Heart left ventricle (tissue), 16 donors: ENCODE results near the gene MARK3. TPM values are rescaled to one million over a fixed set of nuclear protein-coding genes. Genes with fewer than 3 reads are reported as not detected.

ENCODE experiments used
- ATAC-seq, 4 donors: fragments of 200-7000 bp; cut with Tn5 transposase; one replicate each; pipeline ENCODE4 v1.9.1; 2020 to 2022; ENCODE audit warnings: moderate library complexity in 4 of 4, mild to moderate bottlenecking in 3 of 4, moderate number of reproducible peaks in 1 of 4
- DNase-seq, 5 donors: peaks; one replicate each; pipeline ENCODE4 v3.0.0-alpha.2; 2020
- H3K27ac ChIP-seq, 12 donors: fragments of 200-600 bp; sonication (generic) in 4 of 12; one replicate each; pipeline versions ENCODE4 v1.5.0 to v1.8.0; 2016 to 2022; ENCODE audit warnings: mild to moderate bottlenecking in 2 of 12
- H3K27me3 ChIP-seq, 9 donors: fragments of 200-600 bp; sonication (generic) in 2 of 9; one replicate each; pipeline versions ENCODE4 v1.5.1 to v1.8.0; 2016 to 2022; ENCODE audit warnings: mild to moderate bottlenecking in 3 of 9
- H3K36me3 ChIP-seq, 9 donors: fragments of 200-600 bp; sonication (generic) in 2 of 9; one replicate each; pipeline versions ENCODE4 v1.5.0 to v1.8.0; 2018 to 2022; ENCODE audit warnings: mild to moderate bottlenecking in 2 of 9
- H3K4me1 ChIP-seq, 12 donors: fragments of 200-600 bp; sonication (generic) in 4 of 12; one replicate each; pipeline versions ENCODE4 v1.5.0 to v1.8.0; 2016 to 2022; ENCODE audit warnings: mild to moderate bottlenecking in 3 of 12
- H3K4me3 ChIP-seq, 12 donors: fragments of 200-600 bp; sonication (generic) in 4 of 12; one replicate each; pipeline versions ENCODE4 v1.5.0 to v1.8.0; 2017 to 2022; ENCODE audit warnings: mild to moderate bottlenecking in 9 of 12, moderate library complexity in 4 of 12
- H3K9me3 ChIP-seq, 12 donors: fragments of 200-600 bp; sonication (generic) in 4 of 12; one replicate each; pipeline versions ENCODE4 v1.5.0 to v1.8.0; 2016 to 2022; ENCODE audit warnings: mild to moderate bottlenecking in 1 of 12
- CTCF ChIP-seq, 12 donors: fragments of 200-600 bp; sonication (generic) in 4 of 12; IDR thresholded peaks; one replicate each; pipeline versions ENCODE4 v1.5.0 to v1.8.0; 2018 to 2022; ENCODE audit warnings: antibody characterized with exemption in 12 of 12, mild to moderate bottlenecking in 5 of 12
- POLR2A ChIP-seq, 2 donors: fragments of 450-650 bp; IDR thresholded peaks; one replicate each; pipeline ENCODE4 v1.6.1; 2017; ENCODE audit warnings: antibody characterized with exemption in 2 of 2, mild to moderate bottlenecking in 2 of 2, moderate library complexity in 2 of 2
- WGBS, 4 donors: extraction: QIAGEN DNeasy Blood & Tissue Kit in 2 of 4; methylation state at CpG; one replicate each; pipeline versions ENCODE4 v1.1.5 to v1.1.7; 2013 to 2018; 5-methylcytosine and 5-hydroxymethylcytosine counted together
- intact Hi-C, 10 donors: fragments of 100-400 bp; cut with DNase I; formaldehyde crosslinking; loops; one replicate each; pipeline versions ENCODE4 v1.11.1 to v1.14.2; 2022
- long read RNA-seq, 3 donors: library from polyadenylated mRNA; unstranded; transcript quantifications; one replicate each; pipeline ENCODE4 v2.0.0, GENCODE V29; 2020 to 2021
- polyA plus RNA-seq, 2 donors: library from polyadenylated mRNA; stranded (reverse); fragments of 200-250 nt; gene quantifications; one replicate each; pipeline ENCODE4 v1.2.3, GENCODE V29; 2013
- total RNA-seq, 9 donors: library from RNA; depleted of rRNA in 2 of 9; stranded (reverse); fragments of >200 nt in 2 of 9; fragmentation: NEBNext Ultra II Directional in 3 of 9; extraction: Animal tissue kit (Norgen Biotek cat#: 25700) in 3 of 9; gene quantifications; one replicate each; pipeline versions ENCODE4 v1.1.0 to v1.2.4, GENCODE V29; 2016 to 2023
- donor health status: ischemic (EF 13 %, LVEDD 7.1; RV severe dilation, severe dysfunction).
- donor health status: healthy with polysubstance abuse.
- donor health status: DM: no; HTN: yes; CAD: no.
- donor health status: DM: no; HTN: no; CAD: no.
- donor health status: ischemic (EF 25% LVEDD 6.9; RV normal size, moderate dysfunction).
- donor health status: ischemic (EF 25% LVEDD 5.7; RV mildly dilated, moderate dysfunction).
- donor health status: healthy.
- donor health status: DM: yes; HTN: yes; CAD: no.
- donor health status: ischemic (EF 35%, LVEDD 5.7; RV mildly dilated, moderate dysfunction).
- donor health status: nonischemic (EF 11% LVEDD 7.7; RV severe dilation, severe dysfunction).
- donor health status: DM: yes; HTN: yes; CAD: no.
- donor health status: PGD.
- donor health status: ischemic (EF 29% LVEDD 5.4; RV normal size, mild dysfunction).
- donor health status: nonischemic (EF 23%, LVEDD 6.1; RV moderate dilation, normal function).

Gene MARK3
- total RNA-seq (100 to 1,000 TPM in 5 of 9 donors, 10 to 100 TPM in 4; 54.0 to 156 (median 111) TPM), polyA plus RNA-seq (100 to 1,000 TPM in 1 of 2 donors, 10 to 100 TPM in 1; 76.0 to 119 TPM)
- long read RNA-seq, donor 1, transcript MARK3-205 (18 exons, 3,371 nt), result major isoform, 66 of 202 reads
- long read RNA-seq, donor 1, partial matches to known transcripts, result 90 of 202 reads
- long read RNA-seq, donor 1, other reads (novel, unspliced or antisense), result 40 of 202 reads
- long read RNA-seq, donor 2, partial matches to known transcripts, result 422 of 511 reads
- long read RNA-seq, donor 2, other reads (novel, unspliced or antisense), result 86 of 511 reads
- long read RNA-seq, donor 3, transcript MARK3-205 (18 exons, 3,371 nt), result major isoform, 118 of 299 reads
- long read RNA-seq, donor 3, partial matches to known transcripts, result 107 of 299 reads
- long read RNA-seq, donor 3, other reads (novel, unspliced or antisense), result 69 of 299 reads

GRCh38 chr14:103385152-103385928 is at the start of gene MARK3:
Gene MARK3 (plus strand): TSS chr14:103385415. CDS start chr14:103386030, 615 bp downstream.
- no peaks in the 10 kb centered on the region for H3K27me3 ChIP-seq
- H3K36me3 ChIP-seq, result no peaks in the 10 kb centered on the region
- peak within 1 kb of the TSS; percentile 93 to 100 (median 98) for H3K27ac ChIP-seq
- 0 to 1% (median 1%) methylated on average over 44 to 91 of the region's 91 CpGs for WGBS, 4 donors
- intact Hi-C loops, result loop anchor here in 7 of 10 donors (2.0 to 10.0 kb wide), 4 partner anchors 48 to 53 kb away; partner anchors contain the start of gene EIF5 (in 6 of the 7)
- TF ChIP-seq CTCF (IDR thresholded peaks at IDR 0.05) (peak in 6 of 12 donors; percentile 13 to 41 (median 32)), POLR2A (IDR thresholded peaks at IDR 0.05) (peak in 1 of 2 donors; percentile 86)
- DNase-seq (peak; percentile 98 to 99 (median 98)), ATAC-seq (peak; percentile 98 to 99 (median 98))
- H3K4me3 ChIP-seq, result peak within 1 kb of the TSS; percentile 77 to 99 (median 94)
- H3K4me1 ChIP-seq, result peaks cover 7 to 35% (median 27%) of the 10 kb centered on the region in 12 donors
- H3K9me3 ChIP-seq, result no peaks in the 10 kb centered on the region

- no peak for TF ChIP-seq CTCF (IDR thresholded peaks at IDR 0.05)
- Histone ChIP-seq H3K27me3 (no peaks in the 10 kb centered on the region), H3K4me1 (peaks cover 4 to 48% (median 34%) of the 10 kb centered on the region in 12 donors), H3K36me3 (peaks cover 2 to 60% (median 59%) of the 10 kb centered on the region in 9 donors), H3K9me3 (no peaks in the 10 kb centered on the region), H3K27ac (no peak overlapping the region), H3K4me3 (peak overlapping the region in 6 of 12 donors; percentile 80 to 99 (median 96))
- intact Hi-C loops, result loop anchor here in 4 of 10 donors (5.0 to 10.0 kb wide), 3 partner anchors 46 to 51 kb away; partner anchors contain the start of gene MARK3 (in 3 of the 4)
- WGBS, 4 donors, result 92 to 96% (median 95%) methylated on average over 14 of the region's 14 CpGs
- ATAC-seq (no peak), DNase-seq (no peak)
Measured at GRCh38 chr14:103336191-103336590, 49.0 kb upstream of the MARK3 start.

- intact Hi-C loops, result loop anchor here in 4 of 10 donors (5.0 to 10.0 kb wide), 3 partner anchors 45 to 50 kb away; partner anchors contain the start of gene MARK3 (in 3 of the 4)
- no peaks in the 10 kb centered on the region for H3K27me3 ChIP-seq
- no peak for DNase-seq
- H3K9me3 ChIP-seq, result no peaks in the 10 kb centered on the region
- 77 to 91% (median 84%) methylated on average over 3 of the region's 3 CpGs for WGBS, 4 donors
- H3K27ac ChIP-seq, result no peak overlapping the region
- TF ChIP-seq POLR2A (IDR thresholded peaks at IDR 0.05), result no peak
- no peak for TF ChIP-seq CTCF (IDR thresholded peaks at IDR 0.05)
- ATAC-seq, result no peak
- no peak overlapping the region for H3K4me3 ChIP-seq
- peaks cover 4 to 41% (median 26%) of the 10 kb centered on the region in 12 donors for H3K4me1 ChIP-seq
- peaks cover 4 to 76% (median 75%) of the 10 kb centered on the region in 9 donors for H3K36me3 ChIP-seq
Measured at GRCh38 chr14:103337794-103338193, 47.4 kb upstream of the MARK3 start.
